GM19025 (cell line): ENCODE data around the gene PARS2.
A peak's percentile ranks its signal among the peaks of the same experiment; 100 is the strongest.

Experiments used
- ATAC-seq: cut with Tn5 transposase; IDR thresholded peaks from one replicate; pipeline ENCODE4 v1.9.1; 2021; ENCODE audit warnings: mild to moderate bottlenecking, low read depth, moderate library complexity; ENCODE audit not compliant: unreplicated experiment

PARS2 gene

GRCh38 chr1:54764133-54764921 is at the start of gene PARS2:
Gene PARS2 (minus strand): TSS chr1:54764523. CDS start chr1:54759161, 5,362 bp downstream.
- ATAC-seq, result peak; percentile 91

- no peak for ATAC-seq
Measured at GRCh38 chr1:54814126-54814498, 49.8 kb upstream of the PARS2 start.

- ATAC-seq, result no peak
Measured at GRCh38 chr1:54813485-54814125, 49.3 kb upstream of the PARS2 start.

- no peak for ATAC-seq
Measured at GRCh38 chr1:54812801-54813484, 48.6 kb upstream of the PARS2 start.

GRCh38 chr1:54811739-54812655 is 47.7 kb upstream of the PARS2 start:
- ATAC-seq, result no peak

- no peak for ATAC-seq
Measured at GRCh38 chr1:54811066-54811465, 46.7 kb upstream of the PARS2 start.

- ATAC-seq, result peak; percentile 73
Measured at GRCh38 chr1:54810153-54810942, 46.0 kb upstream of the PARS2 start.

GRCh38 chr1:54809496-54810074 is 45.3 kb upstream of the PARS2 start:
- ATAC-seq, result no peak

- no peak for ATAC-seq
Measured at GRCh38 chr1:54808443-54809207, 44.3 kb upstream of the PARS2 start.

- no peak for ATAC-seq
Measured at GRCh38 chr1:54807756-54808155, 43.4 kb upstream of the PARS2 start.

GRCh38 chr1:54806931-54807611 is 42.7 kb upstream of the PARS2 start:
- no peak for ATAC-seq

- ATAC-seq, result no peak
Measured at GRCh38 chr1:54805981-54806381, 41.7 kb upstream of the PARS2 start.

GRCh38 chr1:54805466-54805865 is 41.1 kb upstream of the PARS2 start:
- ATAC-seq, result no peak

GRCh38 chr1:54804471-54805132 is 40.3 kb upstream of the PARS2 start:
- ATAC-seq, result no peak

GRCh38 chr1:54803761-54804470 is 39.6 kb upstream of the PARS2 start:
- no peak for ATAC-seq

- peak; percentile 65 for ATAC-seq
Measured at GRCh38 chr1:54800899-54801759, 36.8 kb upstream of the PARS2 start, which contains the start of gene TTC22. Gene TTC22 (minus strand): TSS chr1:54801323. CDS start chr1:54801163, 160 bp downstream.
